Measurements from ENCODE around the gene CPPED1. TPM values are rescaled to one million over a fixed set of nuclear protein-coding genes. Genes with fewer than 3 reads are reported as not detected.
"Not testable (repeated sequence)": the region's sequence is repeated elsewhere in the genome, so short reads cannot be mapped to it uniquely, and the experiment has no call there.

Gene CPPED1
- total RNA-seq, 4 donors from 2014 or later, result 13.3 to 32.6 (median 16.4) TPM

DNA sequence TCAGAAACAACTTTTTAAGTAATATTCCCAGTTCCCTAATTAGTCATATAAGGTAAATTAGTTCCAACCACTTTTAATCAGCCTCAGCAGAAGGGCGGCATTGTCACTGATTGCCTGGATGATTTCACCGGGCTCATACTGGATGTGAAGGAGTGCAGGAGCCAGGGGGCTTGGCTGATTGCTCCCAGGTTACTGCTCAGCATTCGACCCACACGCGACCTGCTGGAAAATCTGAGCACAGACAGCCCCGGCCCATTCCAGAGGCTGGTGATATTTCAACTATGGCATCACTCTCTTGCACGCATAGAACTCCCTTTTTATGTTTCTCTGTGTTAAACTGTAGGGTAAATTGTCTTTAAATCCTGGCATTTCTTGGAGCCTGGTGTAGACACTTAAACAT lies 34.2 kb downstream of the CPPED1 start:
- DNase-seq (ENCODE audit: low spot score), result no peak
- TF ChIP-seq, protein P1, sequence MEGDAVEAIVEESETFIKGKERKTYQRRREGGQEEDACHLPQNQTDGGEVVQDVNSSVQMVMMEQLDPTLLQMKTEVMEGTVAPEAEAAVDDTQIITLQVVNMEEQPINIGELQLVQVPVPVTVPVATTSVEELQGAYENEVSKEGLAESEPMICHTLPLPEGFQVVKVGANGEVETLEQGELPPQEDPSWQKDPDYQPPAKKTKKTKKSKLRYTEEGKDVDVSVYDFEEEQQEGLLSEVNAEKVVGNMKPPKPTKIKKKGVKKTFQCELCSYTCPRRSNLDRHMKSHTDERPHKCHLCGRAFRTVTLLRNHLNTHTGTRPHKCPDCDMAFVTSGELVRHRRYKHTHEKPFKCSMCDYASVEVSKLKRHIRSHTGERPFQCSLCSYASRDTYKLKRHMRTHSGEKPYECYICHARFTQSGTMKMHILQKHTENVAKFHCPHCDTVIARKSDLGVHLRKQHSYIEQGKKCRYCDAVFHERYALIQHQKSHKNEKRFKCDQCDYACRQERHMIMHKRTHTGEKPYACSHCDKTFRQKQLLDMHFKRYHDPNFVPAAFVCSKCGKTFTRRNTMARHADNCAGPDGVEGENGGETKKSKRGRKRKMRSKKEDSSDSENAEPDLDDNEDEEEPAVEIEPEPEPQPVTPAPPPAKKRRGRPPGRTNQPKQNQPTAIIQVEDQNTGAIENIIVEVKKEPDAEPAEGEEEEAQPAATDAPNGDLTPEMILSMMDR (IDR thresholded peaks at IDR 0.05), result no peak
- ATAC-seq (ENCODE audit: low FRiP score), result no peak

DNA sequence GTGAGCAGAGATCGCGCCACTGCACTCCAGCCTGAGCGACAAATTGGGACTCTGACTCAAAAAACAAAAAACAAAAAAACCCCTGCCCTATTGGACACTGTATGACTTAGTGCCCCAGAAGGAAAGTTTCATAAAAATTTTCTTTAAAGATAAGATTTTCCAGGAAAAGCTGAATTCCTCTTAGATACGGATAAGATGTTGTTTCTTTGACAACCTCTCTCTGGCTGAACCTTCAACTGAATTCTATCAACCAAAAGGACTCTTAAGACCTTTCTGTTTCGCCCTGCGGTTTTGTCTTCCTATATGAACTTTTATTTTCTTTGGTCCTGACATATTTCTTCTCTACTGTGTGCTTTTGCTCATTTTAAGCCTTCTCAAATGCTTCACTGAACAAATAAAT lies 35.8 kb downstream of the CPPED1 start:
- TF ChIP-seq, protein P1 (IDR thresholded peaks at IDR 0.05), result no peak
- no peak for ATAC-seq (ENCODE audit: low FRiP score)

DNA sequence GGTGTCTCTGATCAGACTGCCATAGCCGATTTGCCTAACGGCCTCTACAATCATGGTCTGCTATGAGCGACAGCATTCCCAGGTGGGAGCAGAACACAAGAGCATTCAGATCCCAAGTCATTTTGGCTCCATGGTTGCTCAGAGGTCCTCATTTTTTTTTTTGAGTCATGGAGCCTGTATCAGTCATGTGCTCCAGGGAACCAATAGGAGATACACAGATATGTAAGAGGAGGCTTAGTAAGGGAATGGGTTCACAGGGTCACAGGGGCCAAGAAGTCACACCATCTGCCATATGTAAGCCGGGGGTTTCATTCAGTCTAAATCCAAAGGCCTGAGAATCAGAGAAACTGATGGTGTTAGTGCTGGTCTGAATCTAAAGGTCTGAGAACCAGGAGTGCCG lies 36.8 kb downstream of the CPPED1 start:
- TF ChIP-seq, protein P1 (IDR thresholded peaks at IDR 0.05), result no peak
- no peak for DNase-seq (ENCODE audit: low spot score)
- no peak for ATAC-seq (ENCODE audit: low FRiP score)

More for the DNA sequence above, 35.8 kb downstream of the CPPED1 start:
- DNase-seq (ENCODE audit: low spot score), result no peak

DNA sequence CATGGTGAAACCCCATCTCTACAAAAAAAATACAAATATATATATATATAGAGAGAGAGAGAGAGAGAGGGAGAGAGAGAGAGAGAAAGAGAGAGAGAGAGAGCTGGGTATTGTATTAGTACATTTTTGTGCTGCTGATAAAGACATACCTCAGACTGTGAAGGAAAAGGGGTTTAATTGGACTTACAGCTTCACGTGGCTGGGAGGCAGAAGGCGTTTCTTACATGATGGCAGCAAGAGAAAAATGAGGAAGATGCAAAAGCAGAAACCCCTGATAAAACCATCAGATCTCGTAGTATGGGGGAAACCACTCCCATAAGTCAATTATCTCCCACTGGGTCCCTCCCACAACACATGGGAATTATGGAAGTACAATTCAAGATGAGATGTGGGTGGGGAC lies 37.5 kb downstream of the CPPED1 start:
- not testable (repeated sequence) for ATAC-seq (ENCODE audit: low FRiP score)

DNA sequence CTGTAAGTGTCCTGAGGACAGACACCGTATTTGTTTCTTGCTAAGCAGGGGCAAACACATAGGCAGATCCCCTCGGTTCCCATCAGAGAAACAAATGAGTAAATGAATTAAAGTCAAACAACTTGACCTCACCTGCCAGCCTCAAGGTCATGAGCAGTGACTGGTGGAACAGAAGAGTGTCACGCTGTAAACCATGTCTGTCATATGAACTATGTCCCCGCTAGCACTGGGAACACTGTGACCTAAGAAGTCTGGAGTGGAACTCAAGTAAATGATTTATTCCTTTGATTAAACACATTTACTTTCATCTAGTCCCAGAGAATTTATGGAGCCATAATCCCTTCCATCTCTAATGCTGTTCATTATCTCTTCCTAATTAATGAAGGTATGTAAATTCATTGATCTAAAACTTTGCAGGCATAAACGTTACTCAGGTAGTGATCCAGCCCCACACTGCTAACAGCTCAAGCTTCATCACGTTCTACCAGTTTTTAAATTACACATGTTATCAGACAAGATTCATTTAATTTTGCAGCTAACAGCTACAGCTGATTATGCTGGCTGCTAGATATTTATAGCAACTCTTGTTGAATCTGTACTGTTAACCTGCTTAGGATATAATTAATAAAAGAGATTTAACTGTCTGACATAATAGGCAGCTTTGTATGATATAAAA lies 38.7 kb downstream of the CPPED1 start:
- ATAC-seq (ENCODE audit: low FRiP score) (no peak), DNase-seq (ENCODE audit: low spot score) (no peak)
- TF ChIP-seq, protein P1 (IDR thresholded peaks at IDR 0.05), result no peak

More for the DNA sequence above, 37.5 kb downstream of the CPPED1 start:
- not testable (repeated sequence) for DNase-seq (ENCODE audit: low spot score)

DNA sequence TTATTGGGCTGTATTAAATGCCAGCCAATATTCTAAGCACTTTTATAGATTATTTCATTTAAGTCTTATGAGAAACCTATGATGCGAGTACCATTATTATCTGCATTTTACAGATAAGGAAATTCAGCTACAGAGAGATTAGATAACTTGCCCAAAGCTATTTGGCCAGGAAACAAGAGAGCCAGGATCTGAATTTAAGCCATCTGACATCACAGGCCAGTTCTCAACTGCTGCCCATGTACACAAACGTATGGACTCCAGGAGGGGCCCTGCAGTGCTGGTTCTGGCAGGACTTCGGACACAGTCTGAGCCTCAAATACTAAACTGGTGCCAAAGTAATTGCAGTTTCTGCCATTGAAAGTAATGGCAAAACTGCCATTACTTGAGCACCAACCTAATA lies 40.2 kb downstream of the CPPED1 start:
- DNase-seq (ENCODE audit: low spot score), result no peak
- TF ChIP-seq, protein P1 (IDR thresholded peaks at IDR 0.05), result no peak
- no peak for ATAC-seq (ENCODE audit: low FRiP score)

DNA sequence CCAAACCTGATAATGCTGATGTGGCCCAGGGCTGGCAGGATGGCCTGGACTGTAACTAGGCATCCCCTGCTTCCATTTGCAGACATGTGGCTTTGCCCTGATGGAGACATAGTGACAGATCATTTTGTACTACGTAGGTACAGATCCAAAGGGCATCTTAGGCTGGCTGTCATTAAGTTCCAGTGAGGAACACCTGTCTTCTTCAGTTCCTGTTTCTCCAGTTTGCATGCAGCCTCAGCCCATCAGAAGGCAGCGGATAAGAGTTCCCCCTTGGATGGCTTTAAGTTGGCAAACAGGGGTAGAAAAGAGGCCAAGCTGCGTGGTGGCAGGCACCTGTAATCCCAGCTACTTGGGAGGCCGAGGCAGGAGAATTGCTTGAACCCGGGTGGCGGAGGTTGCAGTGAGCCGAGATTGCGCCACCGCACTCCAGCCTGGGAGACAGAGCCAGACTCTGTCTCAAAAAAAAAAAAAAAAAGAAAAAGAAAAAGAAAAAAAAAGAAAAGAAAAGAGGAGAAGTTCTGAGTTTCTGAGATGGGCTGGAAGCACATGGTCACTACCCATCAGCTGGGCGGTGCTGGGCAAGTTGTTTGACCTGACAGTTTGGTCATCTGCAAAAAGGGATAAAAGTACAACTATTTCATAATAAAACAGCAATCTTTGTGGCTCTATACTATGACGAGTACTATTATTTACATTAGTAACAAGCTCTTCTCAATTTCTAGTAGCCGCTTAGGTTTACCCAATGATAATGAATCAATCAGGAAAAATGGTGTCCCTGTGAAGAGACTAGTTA lies 42.7 kb downstream of the CPPED1 start:
- ATAC-seq (ENCODE audit: low FRiP score) (no peak), DNase-seq (ENCODE audit: low spot score) (no peak)
- TF ChIP-seq, protein P1 (IDR thresholded peaks at IDR 0.05), result no peak
